ENCODE results near the gene TMEM150C. TPM values are rescaled to one million over a fixed set of nuclear protein-coding genes. Genes with fewer than 3 reads are reported as not detected.

Gene TMEM150C
- total RNA-seq, 1 donor from 2014 or later: 1.3 TPM

DNA sequence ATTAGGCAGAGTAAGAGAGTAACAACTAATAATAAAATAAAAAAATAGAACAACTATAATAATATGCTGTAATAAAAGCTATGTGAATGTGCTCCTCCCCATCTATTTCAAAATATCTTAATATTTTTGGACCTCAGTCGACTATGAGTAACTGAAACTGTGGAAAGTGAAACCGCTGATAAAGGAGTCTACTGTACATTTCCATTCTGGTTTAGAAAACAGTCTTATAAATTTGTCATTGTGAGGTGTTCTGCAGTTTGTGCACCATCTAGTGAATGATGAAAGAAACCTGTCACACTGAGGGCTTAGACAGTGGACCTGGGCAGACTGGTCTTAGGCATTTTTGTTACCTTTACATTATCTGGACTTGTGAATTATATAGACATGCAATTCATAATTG is 42.0 kb downstream of the TMEM150C start:
- H3K4me3 Mint-ChIP-seq (ENCODE audit: unreplicated experiment): no peak overlapping the region
- no peak overlapping the region for H3K27ac Mint-ChIP-seq (ENCODE audit: unreplicated experiment)
- H3K9me3 Mint-ChIP-seq (ENCODE audit: unreplicated experiment): no peaks in the 10 kb centered on the region
- TF ChIP-seq, protein P1, sequence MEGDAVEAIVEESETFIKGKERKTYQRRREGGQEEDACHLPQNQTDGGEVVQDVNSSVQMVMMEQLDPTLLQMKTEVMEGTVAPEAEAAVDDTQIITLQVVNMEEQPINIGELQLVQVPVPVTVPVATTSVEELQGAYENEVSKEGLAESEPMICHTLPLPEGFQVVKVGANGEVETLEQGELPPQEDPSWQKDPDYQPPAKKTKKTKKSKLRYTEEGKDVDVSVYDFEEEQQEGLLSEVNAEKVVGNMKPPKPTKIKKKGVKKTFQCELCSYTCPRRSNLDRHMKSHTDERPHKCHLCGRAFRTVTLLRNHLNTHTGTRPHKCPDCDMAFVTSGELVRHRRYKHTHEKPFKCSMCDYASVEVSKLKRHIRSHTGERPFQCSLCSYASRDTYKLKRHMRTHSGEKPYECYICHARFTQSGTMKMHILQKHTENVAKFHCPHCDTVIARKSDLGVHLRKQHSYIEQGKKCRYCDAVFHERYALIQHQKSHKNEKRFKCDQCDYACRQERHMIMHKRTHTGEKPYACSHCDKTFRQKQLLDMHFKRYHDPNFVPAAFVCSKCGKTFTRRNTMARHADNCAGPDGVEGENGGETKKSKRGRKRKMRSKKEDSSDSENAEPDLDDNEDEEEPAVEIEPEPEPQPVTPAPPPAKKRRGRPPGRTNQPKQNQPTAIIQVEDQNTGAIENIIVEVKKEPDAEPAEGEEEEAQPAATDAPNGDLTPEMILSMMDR (IDR thresholded peaks at IDR 0.05): no peak
- no peaks in the 10 kb centered on the region for H3K36me3 Mint-ChIP-seq (ENCODE audit: unreplicated experiment)
- peaks cover 3% of the 10 kb centered on the region for H3K27me3 Mint-ChIP-seq (ENCODE audit: unreplicated experiment)
- peaks cover 26% of the 10 kb centered on the region for H3K4me1 Mint-ChIP-seq (ENCODE audit: unreplicated experiment)
- DNase-seq (ENCODE audit: extremely low spot score, unreplicated experiment): no peak

DNA sequence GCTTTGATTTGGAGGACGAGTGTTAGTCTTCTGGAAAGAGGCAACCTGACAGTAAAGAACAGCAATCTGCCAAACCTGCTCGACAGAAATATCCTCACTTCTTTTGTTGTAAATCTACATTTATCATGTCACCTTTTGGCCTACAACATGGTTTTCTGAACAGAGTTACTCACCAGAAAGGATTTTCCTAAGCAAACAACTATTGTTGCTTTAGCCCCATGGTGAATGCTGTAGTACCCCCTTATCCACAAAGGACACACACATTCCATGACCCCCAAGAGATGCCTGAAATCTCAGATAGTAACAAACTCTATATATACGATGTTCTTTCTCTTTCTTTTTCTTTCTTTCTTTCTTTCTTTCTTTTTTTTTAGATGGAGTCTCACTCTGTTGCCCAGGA is 42.7 kb downstream of the TMEM150C start:
- H3K4me1 Mint-ChIP-seq (ENCODE audit: unreplicated experiment): peaks cover 26% of the 10 kb centered on the region
- H3K27me3 Mint-ChIP-seq (ENCODE audit: unreplicated experiment): no peaks in the 10 kb centered on the region
- TF ChIP-seq, protein P1 (IDR thresholded peaks at IDR 0.05): no peak
- no peaks in the 10 kb centered on the region for H3K36me3 Mint-ChIP-seq (ENCODE audit: unreplicated experiment)
- H3K9me3 Mint-ChIP-seq (ENCODE audit: unreplicated experiment): no peaks in the 10 kb centered on the region
- no peak overlapping the region for H3K27ac Mint-ChIP-seq (ENCODE audit: unreplicated experiment)
- H3K4me3 Mint-ChIP-seq (ENCODE audit: unreplicated experiment): no peak overlapping the region
- no peak for DNase-seq (ENCODE audit: extremely low spot score, unreplicated experiment)

DNA sequence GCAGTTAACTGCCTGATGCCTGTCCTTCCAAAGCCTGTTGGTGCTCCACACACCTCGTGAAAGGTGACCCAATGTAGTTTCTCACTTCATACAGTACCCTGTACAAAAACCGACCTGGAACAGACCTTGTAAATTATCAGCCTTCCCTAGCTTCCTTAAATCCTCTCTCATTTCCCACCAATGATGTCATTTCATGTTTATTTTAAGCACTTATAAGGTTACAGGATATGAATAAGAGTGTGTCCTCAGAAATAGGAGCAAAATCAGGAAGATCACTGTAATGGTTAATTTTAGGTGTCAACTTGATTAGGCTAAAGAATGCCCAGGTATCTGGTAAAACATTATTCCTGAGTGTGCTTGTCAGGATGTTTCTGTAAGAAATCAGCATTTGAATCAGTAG is 44.7 kb downstream of the TMEM150C start:
- H3K36me3 Mint-ChIP-seq (ENCODE audit: unreplicated experiment): no peaks in the 10 kb centered on the region
- TF ChIP-seq, protein P1 (IDR thresholded peaks at IDR 0.05): no peak
- H3K27ac Mint-ChIP-seq (ENCODE audit: unreplicated experiment): no peak overlapping the region
- H3K9me3 Mint-ChIP-seq (ENCODE audit: unreplicated experiment): no peaks in the 10 kb centered on the region
- no peak overlapping the region for H3K4me3 Mint-ChIP-seq (ENCODE audit: unreplicated experiment)
- peaks cover 26% of the 10 kb centered on the region for H3K4me1 Mint-ChIP-seq (ENCODE audit: unreplicated experiment)
- no peak for DNase-seq (ENCODE audit: extremely low spot score, unreplicated experiment)
- H3K27me3 Mint-ChIP-seq (ENCODE audit: unreplicated experiment): peaks cover 5% of the 10 kb centered on the region

DNA sequence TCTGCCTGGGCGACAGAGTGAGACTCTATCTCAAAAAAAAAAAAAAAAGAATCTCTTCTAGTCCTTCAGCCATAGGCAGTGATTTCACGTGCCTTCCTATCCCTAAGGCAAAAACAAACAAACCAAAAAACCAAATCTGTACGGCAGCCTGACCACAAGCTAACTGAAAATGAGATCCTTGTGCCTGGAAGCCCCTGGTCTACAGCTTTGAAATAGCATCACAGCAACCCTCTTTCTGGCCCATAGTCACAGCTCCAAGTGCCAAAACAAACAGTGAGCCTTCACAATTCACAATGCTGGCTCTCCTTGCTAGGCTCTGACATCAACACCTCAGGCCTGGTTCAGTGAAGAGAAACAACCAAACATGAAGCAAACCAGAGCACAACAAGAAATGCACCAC is 46.1 kb downstream of the TMEM150C start:
- peak overlapping the region; percentile 55 for H3K27ac Mint-ChIP-seq (ENCODE audit: unreplicated experiment)
- peaks cover 26% of the 10 kb centered on the region for H3K4me1 Mint-ChIP-seq (ENCODE audit: unreplicated experiment)
- no peaks in the 10 kb centered on the region for H3K36me3 Mint-ChIP-seq (ENCODE audit: unreplicated experiment)
- H3K9me3 Mint-ChIP-seq (ENCODE audit: unreplicated experiment): no peaks in the 10 kb centered on the region
- H3K4me3 Mint-ChIP-seq (ENCODE audit: unreplicated experiment): no peak overlapping the region
- DNase-seq (ENCODE audit: extremely low spot score, unreplicated experiment): no peak
- TF ChIP-seq, protein P1 (IDR thresholded peaks at IDR 0.05): no peak
- H3K27me3 Mint-ChIP-seq (ENCODE audit: unreplicated experiment): peaks cover 7% of the 10 kb centered on the region

DNA sequence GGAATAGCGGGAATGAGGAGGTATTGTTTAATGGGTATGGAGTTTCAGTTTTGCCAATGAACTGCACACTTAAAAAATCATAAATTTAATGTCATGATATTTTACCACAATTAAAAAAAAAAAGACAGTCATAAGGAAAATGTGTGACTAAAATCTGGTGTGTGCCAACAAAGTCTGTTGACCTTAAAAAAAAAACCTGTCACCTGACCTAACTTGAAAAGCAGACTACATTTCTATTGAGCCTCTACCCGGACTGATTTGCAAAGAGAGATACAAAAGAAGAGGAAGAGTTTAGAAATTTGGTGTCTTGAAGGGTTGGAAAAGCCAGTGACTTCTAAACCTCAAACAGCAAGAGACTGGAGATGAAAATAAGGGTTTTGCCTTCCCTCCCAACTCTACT is 48.4 kb downstream of the TMEM150C start:
- H3K27me3 Mint-ChIP-seq (ENCODE audit: unreplicated experiment): peaks cover 7% of the 10 kb centered on the region
- no peak overlapping the region for H3K4me3 Mint-ChIP-seq (ENCODE audit: unreplicated experiment)
- H3K27ac Mint-ChIP-seq (ENCODE audit: unreplicated experiment): no peak overlapping the region
- no peaks in the 10 kb centered on the region for H3K36me3 Mint-ChIP-seq (ENCODE audit: unreplicated experiment)
- TF ChIP-seq, protein P1 (IDR thresholded peaks at IDR 0.05): no peak
- H3K9me3 Mint-ChIP-seq (ENCODE audit: unreplicated experiment): no peaks in the 10 kb centered on the region
- DNase-seq (ENCODE audit: extremely low spot score, unreplicated experiment): no peak
- peaks cover 18% of the 10 kb centered on the region for H3K4me1 Mint-ChIP-seq (ENCODE audit: unreplicated experiment)
